ENCODE data around the gene ATG16L1. TPM values are rescaled to one million over a fixed set of nuclear protein-coding genes. Genes with fewer than 3 reads are reported as not detected.

Gene ATG16L1
- total RNA-seq, 1 donor = 29.3 TPM

DNA sequence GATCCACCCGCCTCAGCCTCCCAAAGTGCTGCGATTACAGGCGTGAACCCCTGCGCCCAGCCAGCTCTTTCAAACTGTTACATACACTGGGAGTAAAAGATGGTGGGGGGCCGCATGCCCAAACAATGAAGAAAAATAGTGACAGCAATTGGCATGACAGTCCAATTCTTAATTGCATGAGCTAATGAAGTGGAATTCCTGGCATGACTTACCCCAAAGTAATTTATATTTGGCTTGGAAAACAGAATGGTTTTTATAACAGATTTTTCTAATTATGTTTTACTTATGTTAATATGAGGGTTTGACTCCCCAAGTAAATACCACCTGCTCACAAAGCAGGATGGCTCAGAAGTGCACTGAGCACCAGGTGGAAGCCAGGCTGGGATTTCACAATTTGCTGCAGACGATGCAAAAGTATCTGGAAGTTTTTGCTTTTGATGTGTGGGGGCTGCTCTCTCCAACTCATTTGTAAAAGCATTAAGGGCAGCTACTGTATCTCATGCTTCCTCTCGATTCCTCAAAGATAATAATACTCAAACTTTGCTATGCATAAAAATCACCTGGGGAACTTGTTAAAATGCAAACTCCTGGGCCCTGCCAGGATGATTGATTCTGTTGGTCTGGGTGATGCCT is 24.0 kb upstream of the ATG16L1 start:
- TF ChIP-seq, protein P1, sequence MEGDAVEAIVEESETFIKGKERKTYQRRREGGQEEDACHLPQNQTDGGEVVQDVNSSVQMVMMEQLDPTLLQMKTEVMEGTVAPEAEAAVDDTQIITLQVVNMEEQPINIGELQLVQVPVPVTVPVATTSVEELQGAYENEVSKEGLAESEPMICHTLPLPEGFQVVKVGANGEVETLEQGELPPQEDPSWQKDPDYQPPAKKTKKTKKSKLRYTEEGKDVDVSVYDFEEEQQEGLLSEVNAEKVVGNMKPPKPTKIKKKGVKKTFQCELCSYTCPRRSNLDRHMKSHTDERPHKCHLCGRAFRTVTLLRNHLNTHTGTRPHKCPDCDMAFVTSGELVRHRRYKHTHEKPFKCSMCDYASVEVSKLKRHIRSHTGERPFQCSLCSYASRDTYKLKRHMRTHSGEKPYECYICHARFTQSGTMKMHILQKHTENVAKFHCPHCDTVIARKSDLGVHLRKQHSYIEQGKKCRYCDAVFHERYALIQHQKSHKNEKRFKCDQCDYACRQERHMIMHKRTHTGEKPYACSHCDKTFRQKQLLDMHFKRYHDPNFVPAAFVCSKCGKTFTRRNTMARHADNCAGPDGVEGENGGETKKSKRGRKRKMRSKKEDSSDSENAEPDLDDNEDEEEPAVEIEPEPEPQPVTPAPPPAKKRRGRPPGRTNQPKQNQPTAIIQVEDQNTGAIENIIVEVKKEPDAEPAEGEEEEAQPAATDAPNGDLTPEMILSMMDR (IDR thresholded peaks at IDR 0.05; ENCODE audit: extremely low read depth, low read depth, low read length) = no peak
- DNase-seq (ENCODE audit: insufficient read length, low spot score, missing footprints) = no peak
- H3K36me3 ChIP-seq (ENCODE audit: insufficient read depth, low read length) = no peaks in the 10 kb centered on the region

DNA sequence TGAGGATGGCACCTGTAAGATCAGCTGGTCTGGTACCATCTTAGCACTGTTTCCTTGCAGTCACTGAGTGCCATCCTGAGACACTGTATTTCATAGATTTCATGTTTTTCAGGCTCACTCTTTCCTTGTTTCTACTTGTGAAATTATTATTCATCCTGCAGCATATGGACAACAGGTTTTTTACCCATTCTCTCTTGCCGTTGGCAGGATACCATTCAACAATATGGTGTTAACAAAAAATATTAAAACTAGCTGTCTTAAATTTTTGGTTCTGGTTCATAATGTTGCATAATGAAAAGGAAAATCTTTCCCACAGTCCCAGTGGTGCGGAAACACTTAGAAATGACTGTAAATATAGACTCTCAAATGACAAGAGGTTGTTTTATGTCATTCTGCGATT is 23.1 kb upstream of the ATG16L1 start:
- Histone ChIP-seq H3K4me2 (ENCODE audit: insufficient read depth, low read length) (no peak overlapping the region), H3K27me3 (ENCODE audit: insufficient read depth, low read length) (peaks cover 13% of the 10 kb centered on the region), H3K27ac (ENCODE audit: low read depth, low read length) (no peak overlapping the region), H3K36me3 (ENCODE audit: insufficient read depth, low read length) (no peaks in the 10 kb centered on the region), H3K79me2 (ENCODE audit: insufficient read depth, low read length) (no peaks in the 10 kb centered on the region), H3K9me3 (ENCODE audit: low read depth, low read length) (no peaks in the 10 kb centered on the region), H3K4me1 (ENCODE audit: insufficient read depth, low read length) (no peaks in the 10 kb centered on the region), H4K20me1 (ENCODE audit: insufficient read depth, low read length) (no peaks in the 10 kb centered on the region), H3K4me3 (ENCODE audit: insufficient read depth, low read length) (no peak overlapping the region), H2AFZ (ENCODE audit: low read length) (no peak overlapping the region)
- DNase-seq (ENCODE audit: insufficient read length, low spot score, missing footprints) = no peak
- TF ChIP-seq, protein P1 (IDR thresholded peaks at IDR 0.05; ENCODE audit: extremely low read depth, low read depth, low read length) = no peak

More for the DNA sequence above, 24.0 kb upstream of the ATG16L1 start:
- no peaks in the 10 kb centered on the region for H3K4me1 ChIP-seq (ENCODE audit: insufficient read depth, low read length)
- H3K27me3 ChIP-seq (ENCODE audit: insufficient read depth, low read length) = peaks cover 13% of the 10 kb centered on the region
- no peaks in the 10 kb centered on the region for H3K79me2 ChIP-seq (ENCODE audit: insufficient read depth, low read length)
- H3K9me3 ChIP-seq (ENCODE audit: low read depth, low read length) = no peaks in the 10 kb centered on the region
- H2AFZ ChIP-seq (ENCODE audit: low read length) = no peak overlapping the region
- no peak overlapping the region for H3K4me3 ChIP-seq (ENCODE audit: insufficient read depth, low read length)
- no peak overlapping the region for H3K4me2 ChIP-seq (ENCODE audit: insufficient read depth, low read length)
- H4K20me1 ChIP-seq (ENCODE audit: insufficient read depth, low read length) = no peaks in the 10 kb centered on the region
- H3K27ac ChIP-seq (ENCODE audit: low read depth, low read length) = no peak overlapping the region

DNA sequence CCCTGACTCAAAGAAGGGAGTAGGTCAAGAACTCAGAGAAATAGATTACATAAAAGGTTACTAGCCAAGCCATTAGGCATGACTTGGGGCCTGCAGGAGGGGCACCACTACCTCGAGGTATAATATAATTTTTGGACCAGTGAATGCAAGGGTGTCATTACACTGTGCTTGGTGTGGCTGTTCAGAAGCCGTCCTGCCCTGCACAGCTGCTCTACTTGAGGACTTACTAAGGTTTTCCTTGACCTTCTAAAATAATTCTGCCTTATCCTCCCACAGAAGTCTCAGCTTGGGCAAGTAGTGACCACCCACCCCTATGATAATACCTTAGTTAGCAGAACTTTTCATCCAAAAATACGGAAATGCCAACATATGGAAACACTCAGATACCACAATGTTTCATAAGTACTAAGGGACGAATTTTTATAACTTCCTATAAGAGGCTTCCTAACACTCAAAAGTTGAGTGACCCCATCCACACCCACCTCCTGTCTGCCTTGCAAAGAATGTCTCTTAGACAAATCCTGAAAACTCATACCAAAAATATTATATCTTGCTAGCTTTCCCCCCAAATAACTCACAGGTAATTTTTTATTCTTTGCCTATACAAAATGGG is 17.7 kb upstream of the ATG16L1 start:
- no peaks in the 10 kb centered on the region for H3K36me3 ChIP-seq (ENCODE audit: insufficient read depth, low read length)
- TF ChIP-seq, protein P1 (IDR thresholded peaks at IDR 0.05; ENCODE audit: extremely low read depth, low read depth, low read length) = no peak
- H3K9me3 ChIP-seq (ENCODE audit: low read depth, low read length) = no peaks in the 10 kb centered on the region
- no peak for DNase-seq (ENCODE audit: insufficient read length, low spot score, missing footprints)
- no peak overlapping the region for H3K4me2 ChIP-seq (ENCODE audit: insufficient read depth, low read length)
- H3K4me1 ChIP-seq (ENCODE audit: insufficient read depth, low read length) = no peaks in the 10 kb centered on the region
- peaks cover under 1% of the 10 kb centered on the region for H3K27me3 ChIP-seq (ENCODE audit: insufficient read depth, low read length)
- H3K27ac ChIP-seq (ENCODE audit: low read depth, low read length) = no peak overlapping the region
- H4K20me1 ChIP-seq (ENCODE audit: insufficient read depth, low read length) = no peaks in the 10 kb centered on the region
- H2AFZ ChIP-seq (ENCODE audit: low read length) = no peak overlapping the region
- H3K79me2 ChIP-seq (ENCODE audit: insufficient read depth, low read length) = no peaks in the 10 kb centered on the region
- H3K4me3 ChIP-seq (ENCODE audit: insufficient read depth, low read length) = no peak overlapping the region

DNA sequence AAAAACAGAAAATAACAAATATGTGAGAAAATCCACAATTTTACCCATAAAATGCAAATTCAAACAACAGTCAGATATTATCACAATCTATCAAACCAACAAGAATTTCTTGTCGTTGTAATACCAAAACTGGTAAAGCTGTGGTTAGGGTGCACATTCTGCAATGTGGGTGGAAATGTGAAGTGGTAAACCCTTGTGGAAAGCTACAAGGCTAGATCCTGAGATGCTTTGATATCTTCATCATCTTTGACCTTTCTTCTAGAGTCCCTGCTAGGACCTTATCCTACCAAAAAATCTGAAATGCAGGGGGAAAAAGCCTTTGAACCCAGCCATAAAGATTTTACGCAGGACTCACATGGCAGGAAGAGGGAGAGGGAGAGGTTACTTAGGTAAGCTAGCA is 17.2 kb upstream of the ATG16L1 start:
- Histone ChIP-seq H3K4me1 (ENCODE audit: insufficient read depth, low read length) (no peaks in the 10 kb centered on the region), H4K20me1 (ENCODE audit: insufficient read depth, low read length) (no peaks in the 10 kb centered on the region)
- TF ChIP-seq, protein P1 (IDR thresholded peaks at IDR 0.05; ENCODE audit: extremely low read depth, low read depth, low read length) = no peak

More for the DNA sequence above, 17.2 kb upstream of the ATG16L1 start:
- H2AFZ ChIP-seq (ENCODE audit: low read length) = no peak overlapping the region
- no peaks in the 10 kb centered on the region for H3K79me2 ChIP-seq (ENCODE audit: insufficient read depth, low read length)
- no peak overlapping the region for H3K4me2 ChIP-seq (ENCODE audit: insufficient read depth, low read length)
- H3K4me3 ChIP-seq (ENCODE audit: insufficient read depth, low read length) = no peak overlapping the region
- no peaks in the 10 kb centered on the region for H3K27me3 ChIP-seq (ENCODE audit: insufficient read depth, low read length)
- H3K9me3 ChIP-seq (ENCODE audit: low read depth, low read length) = no peaks in the 10 kb centered on the region
- H3K36me3 ChIP-seq (ENCODE audit: insufficient read depth, low read length) = no peaks in the 10 kb centered on the region
- no peak for DNase-seq (ENCODE audit: insufficient read length, low spot score, missing footprints)
- no peak overlapping the region for H3K27ac ChIP-seq (ENCODE audit: low read depth, low read length)

Data from osteoblast (primary cell).